Stimulated activated CD8-positive, alpha-beta memory T cell treated with anti-CD3 and anti-CD28 coated beads, Interleukin-7, amount 100 ng/mL, for 48 hours (primary cell): ENCODE data around the gene DQX1.
"Not testable (repeated sequence)": the region's sequence is repeated elsewhere in the genome, so short reads cannot be mapped to it uniquely, and the experiment has no call there.

Experiments used
- DNase-seq, 2 donors: peaks; one replicate each; pipeline ENCODE4 v3.0.0-alpha.2; 2020; ENCODE audit warnings: low read depth in 1 of 2; ENCODE audit errors: extremely low read depth in 1 of 2

DQX1 gene

DNA sequence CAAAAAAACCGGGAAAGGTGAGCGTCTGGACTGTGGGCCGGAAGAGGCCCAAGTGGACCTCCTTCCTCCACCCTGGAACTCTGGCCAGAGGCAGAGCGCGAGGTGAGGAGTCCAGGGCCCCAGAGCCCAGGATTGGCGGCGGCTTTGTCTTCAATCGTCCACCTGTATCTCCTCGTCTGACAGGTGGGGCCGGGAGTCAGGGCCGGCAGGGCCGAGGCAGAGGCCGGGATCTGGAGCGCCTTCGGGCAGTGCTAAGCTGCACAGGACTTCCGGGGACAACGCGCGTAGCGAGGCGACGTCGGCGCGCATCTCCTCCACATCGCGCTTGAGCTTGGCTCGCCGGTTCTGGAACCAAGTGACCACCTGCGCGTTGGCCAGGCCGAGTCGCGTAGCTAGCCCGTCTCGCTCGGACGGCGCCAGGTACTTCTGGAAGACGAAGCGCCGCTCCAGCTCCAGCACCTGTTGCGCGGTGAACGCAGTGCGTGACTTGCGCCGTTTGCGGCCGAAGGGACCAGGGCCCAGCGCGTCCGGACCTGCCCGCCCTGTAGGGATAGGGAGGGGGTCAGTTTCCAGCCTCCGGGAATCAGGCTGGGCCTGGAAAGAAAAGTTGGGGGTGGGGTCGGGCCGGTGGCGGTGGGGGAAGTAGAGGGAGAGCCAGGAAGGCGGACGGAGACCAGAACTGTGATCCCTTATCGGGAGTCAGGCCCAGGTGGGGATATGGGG lies 28.1 kb downstream of the DQX1 start:
- no peak for DNase-seq

DNA sequence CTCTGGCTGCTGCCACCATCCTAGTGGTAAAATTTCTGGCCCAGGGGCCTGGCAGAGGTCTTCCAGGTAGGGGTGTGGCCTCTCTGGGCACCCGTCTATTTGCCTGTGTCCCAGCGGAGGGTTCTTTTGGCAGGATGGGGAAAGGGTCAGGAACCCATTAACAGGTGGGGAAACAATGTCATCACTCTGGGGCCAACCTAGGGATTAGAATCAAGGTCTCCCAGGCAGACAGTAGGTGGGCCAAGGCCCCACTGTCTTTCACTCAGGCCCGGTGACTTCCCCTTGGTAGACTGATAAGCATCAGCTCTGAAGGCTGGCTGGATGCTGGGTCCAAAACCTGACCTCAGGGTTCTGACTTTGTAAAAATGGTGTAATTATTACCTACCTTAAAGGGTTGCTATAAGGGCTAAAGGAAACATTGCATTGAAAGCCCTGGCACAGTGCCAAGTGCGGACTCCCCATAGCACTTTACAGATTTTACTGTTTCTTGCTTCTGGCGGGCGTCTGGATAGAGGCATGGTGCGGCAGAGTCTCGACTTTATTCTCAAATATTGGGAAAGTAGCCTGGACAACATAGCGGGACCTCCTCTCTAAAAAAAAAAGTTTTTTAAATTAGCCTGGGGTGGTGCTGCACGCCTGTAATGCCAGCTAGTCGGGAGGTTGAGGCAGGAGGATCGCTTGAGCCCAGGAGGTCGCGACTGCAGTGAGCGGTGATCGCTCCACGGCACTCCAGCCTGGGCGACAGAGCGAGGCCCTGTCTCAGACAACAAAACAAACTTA lies 28.8 kb downstream of the DQX1 start:
- no peak for DNase-seq

DNA sequence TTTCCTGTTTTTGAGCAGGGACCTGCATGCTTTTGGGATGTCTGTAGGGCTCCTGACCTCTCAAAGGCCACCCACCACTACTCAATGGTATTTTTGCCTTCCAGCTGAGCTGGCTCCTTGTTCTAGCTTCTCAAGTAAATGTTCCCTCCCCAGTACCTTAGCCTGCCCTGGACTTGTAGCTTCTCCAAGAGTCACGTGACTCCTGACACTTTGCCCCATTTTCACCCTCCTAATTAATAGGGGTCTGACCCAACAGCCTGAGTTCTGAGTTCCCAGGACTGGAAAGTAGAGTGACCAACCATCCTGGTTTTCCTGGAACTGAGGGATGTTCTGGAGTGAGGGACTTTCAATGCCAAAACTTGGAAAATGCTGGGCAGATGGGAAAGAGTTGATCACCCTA lies 30.6 kb downstream of the DQX1 start:
- no peak for DNase-seq

- no peak for DNase-seq
These were observed 32.5 kb downstream of the DQX1 start for GRCh38 chr2:74493546-74493945.

DNA sequence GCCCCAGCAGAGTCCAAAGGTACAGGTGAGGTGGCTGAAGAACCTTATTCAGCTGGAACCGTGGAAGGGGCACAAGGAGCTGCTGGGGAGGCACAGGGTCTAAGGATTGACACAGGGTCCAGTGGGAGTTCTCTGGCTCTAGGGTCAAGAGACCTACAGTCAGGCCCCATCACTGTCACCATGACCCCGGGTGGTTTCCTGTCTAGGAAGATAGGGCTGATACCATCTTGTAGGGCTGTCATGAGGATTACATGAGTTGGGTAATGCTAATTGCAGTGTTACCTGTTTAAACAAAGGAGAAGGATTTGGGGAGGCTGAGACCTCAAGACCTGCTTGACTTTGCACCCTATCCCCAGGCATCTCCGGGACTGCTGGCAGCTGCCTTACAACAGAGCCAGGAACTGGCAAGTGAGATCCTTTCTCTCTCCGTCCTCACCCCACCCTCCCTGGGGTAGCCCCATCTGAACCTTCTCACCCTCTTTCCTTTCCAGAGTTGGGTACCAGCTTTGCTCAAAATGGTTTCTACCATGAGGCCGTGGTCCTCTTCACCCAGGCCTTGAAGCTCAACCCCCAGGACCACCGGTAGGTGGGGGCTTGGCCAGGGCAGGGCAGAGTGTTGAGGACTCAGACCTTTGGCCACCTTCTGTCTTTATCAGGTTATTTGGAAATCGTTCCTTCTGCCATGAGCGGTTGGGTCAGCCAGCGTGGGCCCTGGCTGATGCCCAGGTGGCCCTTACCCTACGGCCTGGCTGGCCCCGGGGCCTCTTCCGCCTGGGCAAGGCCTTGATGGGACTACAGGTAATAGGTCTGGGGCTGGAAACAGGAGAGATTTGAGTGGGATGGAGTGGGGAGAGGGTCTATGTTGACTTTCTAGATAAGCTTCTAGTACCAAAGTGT lies 34.1 kb downstream of the DQX1 start:
- DNase-seq, result no peak

DNA sequence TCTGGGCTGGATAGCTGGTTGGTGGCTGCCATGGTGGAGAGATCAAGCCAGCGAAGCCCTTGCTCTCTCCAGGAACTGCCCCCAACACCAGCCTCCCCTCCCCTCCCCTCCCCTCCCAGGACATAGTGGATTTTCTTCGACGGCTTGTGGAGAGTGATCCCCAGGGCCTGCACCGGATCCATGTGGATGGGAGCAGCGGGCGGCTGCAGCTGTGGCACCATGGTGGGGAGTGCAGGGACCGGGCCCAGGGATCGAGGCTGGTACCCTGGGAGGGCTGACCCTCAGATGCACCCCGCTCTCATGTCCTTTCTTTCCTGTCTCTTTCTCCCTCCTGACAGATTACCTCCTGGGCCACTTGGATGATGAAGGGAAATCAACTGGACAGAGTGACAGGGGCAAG lies 36.1 kb downstream of the DQX1 start:
- no peak for DNase-seq

GRCh38 chr2:74488643-74489481 lies 37.2 kb downstream of the DQX1 start:
- no peak for DNase-seq

DNA sequence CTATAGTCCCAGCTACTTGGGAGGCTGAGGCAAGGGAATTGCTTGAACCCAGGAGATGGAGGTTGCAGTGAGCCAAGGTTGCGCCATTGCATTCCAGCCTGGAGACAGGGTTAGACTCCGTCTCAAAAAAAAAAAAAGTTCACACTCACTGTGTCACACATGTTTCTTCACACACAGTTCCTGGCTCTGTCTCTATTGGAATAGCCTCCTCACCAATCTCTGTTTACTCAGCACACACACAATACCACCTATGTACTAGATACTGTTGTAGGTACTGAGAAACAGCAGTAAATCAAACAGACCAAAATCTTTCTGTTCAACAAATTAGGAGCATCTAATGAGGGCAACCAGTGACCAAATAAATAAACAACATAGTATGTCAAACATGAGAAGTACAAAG lies 39.9 kb downstream of the DQX1 start:
- no peak for DNase-seq

- DNase-seq, result not testable (repeated sequence)
These were observed 42.3 kb downstream of the DQX1 start for GRCh38 chr2:74483675-74484164.

- DNase-seq, result peak; percentile 77 to 93
These were observed 43.0 kb downstream of the DQX1 start, which contains the start of the genes CCDC142 and TTC31 for GRCh38 chr2:74482801-74483674. TSS of gene CCDC142 (minus strand) at chr2:74482998. CDS start at chr2:74482837, 161 bp downstream. TSS of gene TTC31 (plus strand) at chr2:74483081. CDS start at chr2:74483096, 15 bp downstream.

GRCh38 chr2:74481961-74482800 lies 43.9 kb downstream of the DQX1 start:
- peak in 1 of 2 donors; percentile 39 for DNase-seq

DNA sequence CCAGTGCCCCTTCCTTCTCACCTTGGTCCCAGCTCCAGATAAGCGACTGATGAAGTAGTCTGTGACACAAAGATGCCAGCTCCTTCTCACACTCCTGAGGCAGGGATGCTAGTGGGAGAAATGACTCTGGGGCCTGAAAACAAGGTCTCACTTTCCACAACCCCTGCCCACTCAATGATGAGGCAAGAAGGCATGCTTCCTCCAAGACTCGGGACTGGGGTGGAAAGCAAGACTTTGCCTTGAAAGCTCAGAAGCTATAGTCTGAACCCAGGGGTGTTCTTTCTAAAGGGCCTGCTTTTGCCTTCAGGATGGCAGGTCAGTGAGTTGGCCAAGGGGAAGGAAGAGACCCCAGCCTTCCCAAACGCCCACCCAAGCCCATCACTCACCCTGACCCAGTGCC lies 44.6 kb downstream of the DQX1 start:
- DNase-seq, result no peak

GRCh38 chr2:74474899-74475298 lies 51.1 kb downstream of the DQX1 start:
- no peak for DNase-seq

GRCh38 chr2:74474481-74474880 lies 51.5 kb downstream of the DQX1 start:
- DNase-seq, result no peak

DNA sequence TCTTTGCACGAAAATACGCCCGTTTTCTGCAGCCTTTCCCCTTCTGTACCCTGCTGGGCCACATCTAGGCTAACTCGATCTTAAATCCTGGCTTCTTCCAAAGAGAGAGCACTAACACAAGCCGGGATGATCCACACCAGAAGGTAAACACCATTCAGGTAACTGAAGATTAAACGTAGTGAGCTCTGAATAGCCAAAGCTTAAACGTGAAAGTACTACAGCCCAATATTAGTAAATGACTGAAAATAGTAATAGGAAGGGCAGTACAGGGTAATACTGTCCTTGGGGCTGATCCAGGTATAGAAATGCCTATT lies 53.1 kb downstream of the DQX1 start:
- DNase-seq, result no peak

GRCh38 chr2:74472086-74472944 lies 53.7 kb downstream of the DQX1 start, which contains the start of gene MRPL53:
TSS of gene MRPL53 (minus strand) at chr2:74472680. CDS start at chr2:74472660, 20 bp downstream.
- peak; percentile 84 to 91 for DNase-seq

DNA sequence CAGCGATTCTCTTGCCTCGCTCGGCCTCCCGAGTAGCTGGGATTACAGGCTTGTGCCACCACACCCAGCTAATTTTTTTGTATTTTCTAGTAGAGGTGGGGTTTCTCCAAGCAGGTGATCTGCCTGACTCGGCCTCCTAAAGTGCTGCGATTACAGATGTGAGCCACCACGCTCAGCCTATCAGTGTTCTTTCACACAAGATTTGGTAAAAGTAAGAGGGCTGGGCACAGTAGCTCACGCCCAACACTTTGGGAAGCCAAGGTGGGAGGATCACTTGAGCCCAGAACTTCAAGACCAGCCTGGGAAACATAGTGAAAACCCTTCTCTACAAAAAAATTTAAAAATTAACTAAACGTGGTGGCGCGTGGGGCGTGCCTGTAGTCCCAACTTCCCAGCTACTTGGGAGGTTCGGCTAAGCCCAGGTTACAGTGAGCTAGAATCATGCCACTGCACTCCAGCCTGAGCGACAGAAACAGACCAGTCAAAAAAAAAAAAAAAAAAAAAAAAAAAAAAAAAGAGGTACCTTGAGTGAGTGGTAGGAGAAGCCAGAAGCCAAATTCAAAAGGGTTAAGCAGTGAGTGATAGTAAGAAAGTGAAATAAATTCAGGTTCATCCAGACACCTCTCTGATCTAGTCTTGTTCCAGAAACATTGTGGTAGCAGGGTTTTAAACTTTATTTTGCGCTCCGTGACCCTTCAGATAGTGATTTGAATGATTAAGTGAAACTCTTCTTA lies 54.5 kb downstream of the DQX1 start:
- DNase-seq, result no peak
